Stimulated activated CD4-positive, alpha-beta T cell treated with anti-CD3 and anti-CD28 coated beads, TNF-alpha, amount 100 ng/mL, for 24 hours (primary cell): ENCODE data around the gene SV2C.
"Not testable (repeated sequence)": the region's sequence is repeated elsewhere in the genome, so short reads cannot be mapped to it uniquely, and the experiment has no call there.

Experiments
- DNase-seq, 3 experiments: peaks; one replicate each; pipeline ENCODE4 v3.0.0-alpha.2; 2020; ENCODE audit warnings: low read depth in 3 of 3

Gene SV2C

DNA sequence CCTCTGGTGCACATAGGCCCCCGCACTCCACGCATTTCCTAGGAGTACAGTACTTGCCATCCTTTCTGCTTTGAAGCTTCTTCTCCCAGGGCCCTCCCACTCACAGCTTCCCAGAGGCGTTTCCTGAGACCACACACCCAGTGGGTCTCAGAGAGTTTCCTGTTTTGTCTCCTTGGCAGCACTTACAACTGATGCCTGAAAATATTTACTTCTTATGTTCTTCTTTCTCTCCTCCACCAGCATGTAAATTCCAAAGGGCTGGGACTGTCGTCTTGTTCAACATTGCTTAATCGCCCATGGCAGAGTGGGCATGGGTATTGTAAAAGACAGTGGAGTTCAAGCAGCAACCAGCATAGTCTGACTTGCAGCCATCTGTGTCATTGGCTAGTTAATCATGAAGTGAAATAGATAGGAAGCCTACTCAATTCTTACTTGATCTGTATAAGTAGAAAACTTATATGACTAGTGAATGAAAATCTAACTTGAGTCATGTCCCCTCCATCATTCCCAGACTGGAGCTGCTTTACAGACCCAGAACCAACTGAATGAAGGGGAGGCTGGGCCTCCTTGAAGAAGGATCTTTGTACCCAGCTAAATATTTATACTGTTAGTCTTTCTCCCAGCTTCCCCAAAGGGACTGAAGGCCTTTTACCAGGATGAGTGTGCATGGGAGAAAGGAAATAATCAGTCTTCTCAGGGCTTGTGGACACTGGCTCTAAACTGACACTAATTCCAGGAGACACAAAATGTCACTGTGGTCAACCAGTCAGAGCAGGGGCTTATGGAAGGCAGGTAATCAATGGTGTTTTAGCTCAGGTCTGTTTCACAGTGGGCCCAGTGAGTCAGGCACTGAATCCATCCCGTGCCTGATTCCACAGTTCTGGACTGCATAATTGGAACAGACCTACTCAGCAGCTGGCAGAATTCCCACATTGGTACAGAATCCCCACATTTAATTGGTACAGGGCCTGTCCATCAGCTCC lies 116.4 kb downstream of the SV2C start:
- no peak for DNase-seq

DNA sequence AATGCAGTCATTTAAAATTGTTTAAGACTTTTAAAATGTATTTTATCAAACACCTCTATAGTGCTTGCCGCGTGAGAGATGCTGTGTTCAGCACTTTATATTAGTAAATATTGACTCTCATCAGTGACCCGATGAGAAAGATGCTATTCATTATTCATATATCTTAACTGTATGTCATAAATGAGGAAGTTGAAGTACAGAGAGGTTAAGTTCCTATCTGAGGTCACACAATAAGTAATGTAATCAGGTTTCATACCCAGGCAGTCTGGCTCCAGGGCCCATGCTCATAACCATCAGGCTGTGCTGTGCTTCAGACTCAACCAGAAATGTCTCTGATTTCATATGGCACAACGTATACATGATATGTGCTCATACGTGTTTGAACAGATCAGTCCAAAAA lies 119.0 kb downstream of the SV2C start:
- no peak for DNase-seq

DNA sequence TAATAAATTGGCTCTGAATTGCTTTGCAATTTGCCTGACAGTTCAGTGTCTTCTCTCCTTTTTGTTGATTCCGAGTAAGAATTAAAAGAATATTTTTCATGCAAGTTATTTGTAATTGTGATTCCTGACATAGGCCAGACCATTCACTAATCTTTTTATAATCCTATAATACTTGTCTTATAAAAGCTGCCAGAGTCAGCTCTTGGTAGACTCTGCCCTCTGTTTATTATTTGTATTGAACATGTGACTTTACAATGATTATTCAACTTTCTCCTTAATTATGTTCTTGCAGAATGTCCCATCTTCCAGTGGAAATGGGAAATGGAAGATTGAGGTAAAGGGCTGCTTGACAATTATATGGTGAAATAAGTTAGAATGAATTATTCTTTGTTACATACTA lies 121.0 kb downstream of the SV2C start:
- DNase-seq, result no peak

DNA sequence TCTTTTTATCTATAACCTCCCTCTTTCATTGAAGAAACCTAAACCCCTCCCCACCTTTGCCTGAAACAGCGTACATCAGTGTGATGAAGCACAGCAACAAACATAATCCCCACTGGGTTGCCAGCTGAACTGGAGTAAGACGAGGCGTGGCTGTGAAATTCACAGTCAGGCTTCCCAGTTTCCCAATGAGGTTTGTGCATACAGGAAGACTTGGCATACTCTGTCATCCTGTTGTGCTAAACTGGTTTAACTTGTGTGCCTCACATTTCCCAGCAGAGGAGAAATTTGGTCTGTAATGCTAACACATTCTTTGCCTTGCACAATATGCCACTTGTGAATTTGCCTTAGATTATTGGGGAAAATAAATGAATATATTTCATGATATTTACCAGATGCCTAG lies 121.5 kb downstream of the SV2C start:
- DNase-seq, result no peak

DNA sequence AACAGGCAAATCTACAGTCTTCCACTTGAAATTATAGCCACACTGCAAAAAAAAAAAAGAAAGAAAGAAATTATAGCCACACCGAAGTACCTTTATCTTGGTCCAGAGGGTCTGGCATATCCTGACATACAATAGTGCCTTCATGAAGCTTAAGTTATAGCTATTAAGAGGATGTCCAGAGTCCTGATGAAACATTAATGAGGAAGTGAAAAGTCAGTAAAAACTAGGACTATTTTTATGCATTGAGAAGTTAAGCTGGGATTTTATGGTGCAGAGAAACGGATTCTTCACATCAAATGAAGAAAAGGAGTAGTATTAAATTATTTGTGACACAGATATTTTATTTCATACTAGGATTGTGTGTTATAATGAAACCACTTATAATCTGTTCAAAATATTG lies 123.9 kb downstream of the SV2C start:
- DNase-seq, result no peak

DNA sequence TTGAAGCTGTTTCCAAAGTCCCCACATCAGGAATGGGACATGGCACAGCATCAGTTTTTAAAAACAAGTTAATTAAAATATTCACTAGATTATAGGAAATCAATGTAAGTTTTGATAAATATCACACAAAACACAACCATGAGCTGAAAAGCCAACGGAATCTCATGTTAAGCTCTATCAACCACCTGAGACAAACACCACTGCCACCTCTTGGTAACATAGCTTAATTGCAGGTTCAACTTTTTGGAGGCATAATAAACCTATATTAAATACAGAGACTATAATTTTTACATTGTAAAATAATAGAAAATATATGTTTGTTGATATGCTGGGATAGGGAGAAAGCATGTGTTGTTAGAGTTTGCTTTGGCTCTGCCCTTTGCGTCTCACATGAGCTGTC lies 126.1 kb downstream of the SV2C start:
- no peak for DNase-seq

DNA sequence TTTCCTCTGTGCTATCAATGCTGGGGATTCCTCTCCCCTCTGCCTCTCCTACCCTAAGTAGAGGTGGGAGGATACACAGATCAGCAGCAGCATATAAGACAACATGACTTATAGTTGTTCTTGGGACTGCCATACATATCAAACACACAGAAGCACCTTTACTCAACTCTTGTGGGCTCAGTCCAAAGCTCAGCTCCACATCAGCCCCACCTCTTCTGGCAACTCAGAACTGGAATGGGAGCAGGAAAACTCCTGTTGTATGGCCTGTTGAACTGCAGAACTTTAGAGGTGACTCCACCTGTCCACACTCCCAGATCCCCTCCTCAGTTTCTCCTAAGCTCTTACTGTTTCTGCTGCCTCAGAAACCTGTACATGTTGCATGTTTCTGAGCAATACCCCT lies 127.8 kb downstream of the SV2C start:
- no peak for DNase-seq

DNA sequence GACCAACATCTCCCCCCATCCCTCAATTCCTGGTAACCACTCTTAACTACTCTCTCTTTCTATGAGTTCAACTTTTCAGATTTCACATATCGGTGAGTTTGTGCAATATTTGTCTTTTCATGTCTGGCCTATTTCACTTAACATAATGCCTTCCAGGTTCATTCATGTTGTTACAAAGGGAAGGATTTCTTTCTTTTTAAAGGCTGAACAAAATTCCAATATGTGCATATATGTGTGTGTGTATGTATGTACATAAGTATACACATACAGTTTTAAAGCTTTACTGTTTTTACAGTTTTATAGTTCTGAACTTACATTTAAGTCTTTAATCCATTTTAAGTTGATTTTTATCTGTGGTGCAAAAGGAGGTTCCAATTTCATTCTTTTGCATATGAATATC lies 130.7 kb downstream of the SV2C start:
- DNase-seq, result no peak

DNA sequence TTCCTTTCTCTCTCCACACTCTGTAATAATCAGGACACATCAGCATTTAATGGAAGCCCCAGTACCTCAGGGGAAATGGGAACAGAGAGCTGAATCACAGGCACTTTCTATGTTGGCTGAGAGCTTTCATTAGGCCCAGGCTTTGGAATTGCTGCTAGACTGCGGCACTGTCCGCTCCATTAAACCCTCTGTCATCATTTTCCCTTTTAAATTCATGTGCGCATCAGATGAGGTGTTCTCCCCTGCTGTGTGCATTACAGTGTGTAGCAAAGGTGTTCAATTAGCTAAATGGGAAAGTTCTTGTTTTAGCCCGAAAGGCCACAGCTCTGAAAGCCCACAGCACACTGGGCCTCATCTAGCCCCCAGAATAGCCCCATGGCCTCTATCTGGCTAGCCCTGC lies 133.6 kb downstream of the SV2C start:
- DNase-seq, result no peak

DNA sequence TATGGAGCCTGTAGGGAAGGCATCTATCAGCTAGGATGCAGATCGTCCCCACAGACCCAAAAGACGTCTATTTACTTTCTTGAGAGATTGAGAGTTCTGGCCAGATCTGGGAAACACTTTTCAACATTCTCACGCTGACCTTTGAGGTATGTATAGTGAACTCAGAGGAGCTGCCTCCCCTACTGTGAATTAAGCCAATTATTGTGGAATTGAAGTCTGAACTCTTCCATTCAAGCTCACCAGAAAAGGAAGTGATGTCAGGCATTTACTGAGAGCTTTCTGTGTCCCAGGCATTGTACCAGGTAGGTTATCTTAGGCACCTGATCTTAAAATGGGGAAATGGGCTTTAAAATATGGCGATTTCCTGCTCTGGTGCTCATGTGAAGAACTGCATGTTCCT lies 136.5 kb downstream of the SV2C start:
- no peak for DNase-seq

DNA sequence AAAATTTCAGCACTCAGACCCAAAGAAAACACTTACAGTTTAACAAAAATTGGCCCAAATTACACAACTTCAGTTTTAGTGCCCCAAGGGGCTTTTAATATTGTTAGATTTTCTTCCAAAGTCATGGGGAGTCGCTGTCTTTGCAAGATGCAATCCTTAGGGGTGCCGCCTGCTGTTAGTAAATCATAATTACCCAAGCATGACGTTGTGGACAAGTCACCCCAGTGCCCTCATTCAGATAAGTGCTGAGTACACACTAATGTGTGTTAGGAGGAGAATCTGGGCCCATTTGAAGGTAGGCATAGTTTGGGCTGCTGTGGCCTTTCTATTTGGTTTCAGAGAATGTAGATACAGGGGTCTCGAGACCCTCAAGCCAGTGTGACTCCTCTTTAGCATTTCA lies 138.1 kb downstream of the SV2C start:
- DNase-seq, result no peak

DNA sequence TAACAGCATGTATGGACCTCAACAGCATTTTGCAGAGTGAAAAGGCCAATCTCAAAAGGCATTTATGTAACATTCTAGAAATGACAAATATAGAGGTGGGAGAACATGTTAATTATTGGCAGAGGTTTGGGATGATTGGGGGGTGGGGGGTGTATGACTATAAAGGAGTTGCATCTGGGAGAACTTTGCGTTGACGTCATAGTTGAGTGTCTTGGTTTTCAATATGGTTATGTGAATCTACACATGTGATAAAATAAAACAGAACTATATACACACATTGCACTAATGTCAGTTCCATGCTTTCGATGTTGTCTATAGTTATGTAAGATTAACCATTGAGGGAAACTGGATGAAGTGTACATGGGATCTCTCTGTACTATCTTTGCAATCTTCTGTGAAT lies 139.1 kb downstream of the SV2C start:
- DNase-seq, result no peak

DNA sequence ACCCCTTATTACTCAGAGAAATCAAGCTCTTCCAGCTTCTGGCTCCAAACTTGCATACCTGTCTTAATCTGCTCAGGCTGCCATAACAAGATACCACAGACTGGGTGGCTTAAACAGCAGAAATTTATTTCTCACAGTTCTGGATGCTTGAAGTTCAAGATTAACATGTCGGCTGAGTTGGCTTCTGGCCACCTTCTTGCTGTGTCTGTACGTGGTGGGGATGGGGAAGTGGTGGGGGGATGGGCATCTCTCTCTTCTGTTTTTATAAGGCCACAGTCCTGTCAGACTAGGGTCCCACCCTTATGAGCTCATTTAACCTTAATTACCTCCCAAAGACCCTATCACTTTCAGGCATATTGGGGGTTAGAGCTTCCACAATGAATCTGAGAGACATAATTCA lies 140.5 kb downstream of the SV2C start:
- no peak for DNase-seq

DNA sequence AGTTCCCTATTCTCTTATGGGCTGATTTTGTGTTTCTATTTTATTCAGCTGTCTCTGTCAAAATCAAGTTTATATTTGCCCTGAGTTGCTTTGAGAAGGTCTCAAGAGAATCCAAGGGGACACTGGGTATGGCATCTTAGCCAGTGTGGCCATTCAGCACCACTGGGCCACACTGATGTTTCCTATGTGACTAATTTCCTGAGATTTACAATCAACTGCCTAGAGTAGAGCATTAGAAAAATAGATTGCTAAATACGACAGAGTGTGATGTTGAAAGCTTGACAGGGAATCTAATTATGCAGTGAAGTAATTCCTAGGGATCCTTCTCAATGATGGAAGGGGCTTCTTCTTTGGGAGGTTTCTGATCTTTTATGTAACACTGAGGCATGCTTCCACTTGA lies 141.7 kb downstream of the SV2C start:
- no peak for DNase-seq

DNA sequence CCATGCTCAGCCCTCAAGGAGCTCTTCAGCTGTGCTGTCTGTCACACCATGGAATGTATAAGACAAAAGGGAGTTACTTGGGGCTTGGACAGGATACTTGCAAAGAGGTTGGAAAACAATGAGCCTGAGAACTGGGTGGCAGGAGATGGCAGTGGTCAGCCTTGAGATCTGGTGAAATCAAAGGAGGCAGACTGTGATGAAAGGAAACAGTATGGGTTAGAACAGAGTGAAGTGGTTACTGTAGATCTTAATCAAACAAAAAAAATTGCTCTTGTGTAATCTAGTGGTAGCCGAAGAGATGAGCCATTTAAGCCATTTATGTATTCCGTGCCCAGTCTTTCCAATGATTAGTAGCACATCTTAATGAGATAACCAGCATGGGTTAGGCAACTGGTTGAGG lies 142.2 kb downstream of the SV2C start:
- no peak for DNase-seq

DNA sequence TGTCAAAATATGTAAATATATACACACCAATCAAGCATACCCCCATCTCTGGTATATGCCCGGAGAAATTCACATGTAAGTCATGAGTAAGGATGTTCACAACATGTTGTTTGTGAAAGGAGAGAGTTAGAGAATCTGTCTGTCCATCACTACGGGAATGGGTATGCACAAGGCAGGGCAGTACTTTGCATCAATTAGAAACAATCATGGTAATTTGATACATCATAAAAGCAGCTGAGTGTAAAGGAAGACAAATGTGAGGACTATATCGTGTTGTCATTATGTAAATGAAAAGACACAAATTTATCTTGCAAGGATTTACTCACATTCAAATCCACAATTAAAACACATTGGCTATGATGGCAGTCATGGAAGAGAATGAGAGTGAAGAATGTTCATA lies 146.7 kb downstream of the SV2C start:
- no peak for DNase-seq

DNA sequence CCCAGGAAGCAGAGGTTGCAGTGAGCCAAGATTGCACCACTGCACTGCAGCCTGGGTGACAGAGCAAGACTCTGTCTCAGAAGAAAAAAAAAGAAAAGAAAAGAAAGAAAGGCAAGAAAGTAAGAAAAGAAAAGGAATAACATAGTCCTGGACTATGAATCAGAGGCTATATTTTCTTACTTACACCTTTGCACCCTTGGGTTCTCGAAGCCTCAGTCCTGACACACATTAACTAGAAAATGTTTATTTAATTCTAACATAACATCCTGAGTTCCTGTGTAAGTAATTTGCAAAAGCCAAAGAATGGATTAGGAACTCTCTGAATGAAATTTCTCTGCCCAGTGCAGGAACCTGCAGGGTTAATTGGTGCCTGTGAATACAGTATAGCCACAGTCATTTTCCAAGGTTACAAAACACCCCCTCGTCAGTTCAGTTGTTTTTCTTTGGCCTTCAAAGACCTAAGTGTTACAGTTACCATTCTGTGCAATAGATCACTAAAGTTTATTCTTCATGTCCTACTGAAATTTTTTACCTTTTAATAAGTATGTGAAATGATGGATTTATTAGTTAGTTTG lies 147.6 kb downstream of the SV2C start:
- DNase-seq, result no peak

DNA sequence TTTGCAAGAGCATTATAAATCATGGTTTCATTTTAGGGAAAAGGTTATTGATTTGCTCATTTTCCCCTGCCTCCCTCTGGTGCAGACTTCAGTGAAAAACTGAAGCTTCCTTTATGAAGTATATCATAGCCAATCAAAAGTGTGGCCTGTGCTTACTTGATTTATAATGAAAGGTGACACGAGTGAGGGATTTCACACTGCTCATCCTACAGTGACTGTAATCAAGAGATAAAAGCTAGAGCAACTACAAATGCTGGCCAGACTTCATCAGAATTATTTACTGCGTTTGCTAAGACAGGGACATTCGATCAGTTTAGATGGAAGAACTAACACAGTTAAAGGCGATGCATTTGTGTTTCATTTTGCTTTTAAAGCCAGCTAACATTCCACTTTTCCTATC lies 151.5 kb downstream of the SV2C start:
- no peak for DNase-seq

DNA sequence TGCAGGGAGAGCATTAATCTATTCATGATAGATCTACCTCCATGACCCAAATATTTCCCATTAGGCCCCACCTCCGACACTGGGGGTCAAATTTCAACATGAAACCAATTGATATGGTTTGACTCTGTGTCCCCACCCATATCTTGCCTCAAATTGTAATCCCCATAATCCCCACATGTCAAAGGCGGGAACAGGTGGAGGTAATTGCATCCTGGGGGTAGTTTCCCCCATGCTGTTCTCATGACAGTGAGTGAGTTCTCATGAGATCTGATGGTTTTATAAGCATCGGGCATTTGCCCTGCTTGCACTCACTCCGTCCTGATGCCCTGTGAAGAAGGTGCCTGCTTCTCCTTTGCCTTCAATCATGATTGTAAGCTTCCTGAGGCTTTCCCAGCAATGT lies 153.5 kb downstream of the SV2C start:
- DNase-seq, result no peak

DNA sequence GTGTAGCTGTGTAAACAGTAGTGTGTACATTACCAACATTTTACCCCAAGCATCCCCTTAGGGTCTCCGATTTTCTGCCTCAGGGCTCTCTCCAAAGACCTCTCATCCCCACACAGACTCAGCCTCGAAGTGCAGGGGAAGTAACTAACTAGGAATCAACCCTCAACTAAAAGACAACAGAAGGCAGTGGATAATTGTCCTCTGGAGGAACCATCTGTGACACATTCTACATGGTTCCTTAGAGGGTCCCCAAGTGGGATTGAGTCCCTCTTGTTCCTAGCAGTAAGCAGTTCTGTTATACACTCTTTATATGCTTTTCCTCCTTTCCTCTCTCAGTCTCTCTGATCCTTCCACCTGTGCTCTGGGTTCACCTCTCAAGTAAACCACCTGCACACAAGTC lies 157.2 kb downstream of the SV2C start:
- DNase-seq, result no peak

DNA sequence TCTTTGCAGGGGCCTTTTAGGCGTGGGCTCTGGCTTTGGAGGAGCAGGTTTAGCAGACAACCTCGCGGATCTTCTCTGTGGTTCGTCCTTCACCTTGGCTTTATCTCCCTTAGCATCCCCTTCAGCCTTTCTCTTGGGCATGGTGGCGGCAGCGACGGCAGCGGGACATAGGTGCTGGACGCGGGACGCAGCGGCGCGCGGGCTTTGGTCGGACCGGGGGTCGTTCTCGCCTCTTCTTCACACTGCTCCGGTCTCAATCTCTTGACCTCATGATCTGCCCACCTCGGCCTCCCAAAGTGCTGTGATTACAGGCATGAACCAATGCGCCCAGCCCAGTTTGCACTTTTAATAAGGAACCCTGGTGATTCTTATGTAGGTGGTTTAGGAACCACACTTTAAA lies 159.0 kb downstream of the SV2C start:
- DNase-seq, result not testable (repeated sequence)

DNA sequence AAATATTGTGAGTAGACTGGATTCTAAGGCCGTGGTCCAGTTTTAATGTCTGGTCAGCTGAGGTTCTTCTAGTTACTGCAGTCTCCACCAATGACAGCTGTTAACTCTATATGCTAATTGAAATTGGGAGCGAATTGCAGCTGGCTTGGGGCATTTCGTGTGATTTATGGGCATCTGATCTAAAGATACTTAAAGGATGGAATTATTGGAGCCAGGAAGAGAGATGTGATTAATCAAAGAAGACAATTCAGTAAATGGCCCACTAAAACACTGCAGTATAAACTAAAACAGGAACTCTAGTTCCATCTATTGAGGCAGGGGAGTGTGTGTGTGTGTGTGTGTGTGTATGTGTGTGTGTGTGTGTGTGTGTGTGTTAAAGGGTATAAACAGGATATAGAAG lies 162.4 kb downstream of the SV2C start:
- no peak for DNase-seq

DNA sequence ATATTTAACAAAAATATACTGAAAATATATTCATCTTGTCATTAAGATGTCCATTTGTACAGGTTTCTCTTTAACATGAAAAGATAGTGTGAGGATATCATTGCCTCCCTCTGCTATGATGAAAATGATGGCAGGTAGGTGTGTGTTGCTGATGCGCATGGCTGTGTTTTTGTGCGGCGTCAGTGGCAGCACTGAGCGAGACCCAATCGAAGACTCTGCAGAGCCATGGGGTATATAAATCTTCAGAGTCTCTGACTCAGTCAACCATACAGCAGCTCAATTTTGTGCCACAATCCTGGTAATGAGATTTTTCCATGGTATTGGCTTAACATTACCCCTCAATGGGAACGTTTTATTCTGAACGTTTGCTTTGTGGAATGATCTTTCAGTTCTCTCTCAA lies 166.4 kb downstream of the SV2C start:
- DNase-seq, result no peak

DNA sequence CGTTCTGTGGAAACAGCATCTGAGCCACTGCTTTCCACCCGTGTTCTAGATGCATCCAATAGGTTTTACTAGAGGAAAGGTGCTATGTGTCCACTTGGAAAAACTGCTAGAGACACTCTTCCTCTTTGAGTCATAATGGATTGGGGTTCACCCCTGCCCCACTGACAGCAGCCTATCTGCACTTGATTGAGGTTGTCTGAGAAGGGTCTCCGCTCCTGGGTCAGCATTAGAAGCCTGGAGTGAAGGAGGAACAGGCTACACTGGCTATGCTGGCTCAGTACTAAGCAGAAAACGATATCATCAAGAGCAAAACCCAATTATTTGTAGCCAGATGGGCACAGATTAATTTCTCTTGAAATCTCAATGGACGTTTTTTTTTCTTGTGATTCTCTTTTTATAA lies 167.3 kb downstream of the SV2C start:
- DNase-seq, result no peak
